Measurements from ENCODE around the gene DRG2.

DRG2 gene

DNA sequence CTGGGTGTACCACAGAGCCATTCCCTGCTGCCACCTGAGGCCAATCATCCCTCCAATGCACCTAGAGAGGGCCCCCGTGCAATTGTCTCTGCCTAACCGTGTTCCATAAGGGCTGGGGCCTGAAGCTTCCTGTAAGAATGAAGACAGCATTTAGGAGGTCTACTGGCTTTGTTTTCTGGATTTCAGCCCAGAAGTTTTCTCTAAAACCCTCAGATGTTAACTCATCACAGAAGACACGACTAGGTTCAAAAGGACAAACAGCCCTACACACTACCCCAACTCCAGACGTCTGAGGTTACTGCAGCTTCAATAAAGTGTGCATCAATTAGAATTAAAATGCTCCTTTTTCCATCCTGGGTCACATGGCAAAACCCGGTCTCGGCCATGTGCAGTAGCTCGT is 10.8 kb upstream of the DRG2 start:
- no peak for DNase-seq

- no peak for DNase-seq
Measured at GRCh38 chr17:18079543-18079942, 8.2 kb upstream of the DRG2 start.

DNA sequence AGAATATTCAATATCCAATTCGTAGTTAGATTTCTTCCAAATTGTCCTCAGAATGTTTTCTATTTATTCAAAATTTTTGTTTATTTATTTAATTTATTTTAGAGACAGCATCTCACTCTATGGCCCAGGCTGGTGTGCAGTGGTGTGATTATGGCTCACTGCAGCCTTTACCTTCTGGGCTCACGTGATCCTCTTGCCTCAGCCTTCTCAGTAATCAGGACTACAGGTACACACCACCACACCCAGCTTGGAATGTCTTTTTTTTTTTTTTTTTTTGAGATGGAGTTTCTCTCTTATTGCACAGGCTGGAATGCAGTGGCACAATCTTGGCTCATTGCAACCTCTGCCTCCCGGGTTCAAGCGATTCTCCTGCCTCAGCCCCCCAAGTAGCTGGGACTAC is 3.5 kb upstream of the DRG2 start:
- no peak for DNase-seq

DNA sequence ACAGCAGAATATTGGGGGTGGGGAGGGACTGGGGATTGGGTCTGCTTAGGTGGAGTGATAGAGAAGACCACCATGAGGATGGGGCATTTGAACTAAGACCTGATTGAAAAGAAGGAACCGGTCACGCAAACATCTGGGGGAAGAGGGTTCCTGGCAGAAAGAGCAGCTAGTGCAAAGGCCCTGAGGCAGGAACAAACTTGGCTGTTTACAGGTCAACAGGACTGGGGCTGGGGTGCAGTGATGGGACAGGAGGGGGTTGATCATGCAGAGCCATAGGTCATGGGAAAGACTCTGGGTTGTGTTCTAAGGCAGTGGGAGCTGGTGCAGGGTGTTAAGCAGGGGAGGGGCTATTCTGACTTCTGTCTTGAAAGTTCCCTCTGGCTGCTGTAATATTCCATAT is 1.9 kb downstream of the DRG2 start:
- no peak for DNase-seq

DNA sequence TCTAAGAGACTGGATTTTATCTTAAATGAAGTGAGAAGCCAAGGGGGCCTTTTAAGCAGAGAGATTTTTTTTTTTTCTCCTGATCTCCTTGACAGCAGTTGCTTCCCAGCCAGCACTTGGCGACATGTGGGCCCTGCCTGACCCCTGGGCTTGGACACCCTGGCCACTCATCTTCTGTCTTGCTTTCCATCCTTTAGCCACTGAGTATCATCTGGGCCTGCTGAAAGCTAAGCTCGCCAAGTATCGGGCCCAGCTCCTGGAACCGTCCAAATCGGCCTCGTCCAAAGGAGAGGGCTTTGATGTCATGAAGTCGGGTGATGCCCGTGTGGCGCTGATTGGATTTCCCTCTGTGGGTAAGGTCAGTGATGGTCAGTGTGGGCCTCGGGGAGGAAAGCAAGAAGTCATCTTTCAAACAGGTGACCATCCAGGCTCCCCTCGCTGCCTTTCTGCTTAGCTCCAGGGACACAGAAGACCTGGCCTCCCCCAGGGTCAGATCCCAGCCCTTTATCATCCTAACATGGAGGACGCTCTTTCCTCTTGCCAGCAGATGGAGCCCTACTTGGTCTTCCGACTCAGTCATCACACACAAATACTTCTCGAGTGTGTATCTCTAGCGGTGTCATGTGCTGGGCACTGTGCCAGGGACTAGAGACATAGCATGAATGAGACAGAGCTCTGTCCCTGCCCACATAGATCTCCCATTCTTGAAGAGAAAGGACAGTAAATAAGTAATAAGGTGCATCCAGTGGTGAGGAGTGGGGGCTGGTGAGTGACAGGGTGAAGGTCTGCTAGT is 6.1 kb downstream of the DRG2 start:
- DNase-seq: no peak

DNA sequence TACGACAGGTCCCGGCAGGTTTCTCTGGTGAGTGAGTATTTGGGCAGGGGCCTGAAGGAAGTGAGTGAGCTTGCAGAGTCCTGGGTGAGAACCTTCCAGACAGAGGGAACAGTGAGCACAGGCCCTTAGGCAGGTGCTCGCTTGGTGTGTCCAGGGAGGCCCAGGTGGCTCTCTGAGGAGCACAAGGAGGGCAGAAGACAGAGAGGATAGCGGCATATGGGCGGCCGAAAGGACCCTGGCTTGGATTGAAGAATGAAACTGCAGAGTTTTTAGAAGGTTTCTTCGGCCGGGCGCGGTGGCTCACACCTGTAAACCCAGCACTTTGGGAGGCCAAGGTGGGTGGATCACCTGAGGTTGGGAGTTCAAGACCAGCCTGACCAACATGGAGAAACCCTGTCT is 6.7 kb downstream of the DRG2 start:
- DNase-seq: no peak

- DNase-seq: no peak
Measured at GRCh38 chr17:18099516-18099915, 11.8 kb downstream of the DRG2 start.

- DNase-seq: no peak
Measured at GRCh38 chr17:18100616-18101015, 12.9 kb downstream of the DRG2 start.

GRCh38 chr17:18101828-18102227 is 14.1 kb downstream of the DRG2 start:
- no peak for DNase-seq

DNA sequence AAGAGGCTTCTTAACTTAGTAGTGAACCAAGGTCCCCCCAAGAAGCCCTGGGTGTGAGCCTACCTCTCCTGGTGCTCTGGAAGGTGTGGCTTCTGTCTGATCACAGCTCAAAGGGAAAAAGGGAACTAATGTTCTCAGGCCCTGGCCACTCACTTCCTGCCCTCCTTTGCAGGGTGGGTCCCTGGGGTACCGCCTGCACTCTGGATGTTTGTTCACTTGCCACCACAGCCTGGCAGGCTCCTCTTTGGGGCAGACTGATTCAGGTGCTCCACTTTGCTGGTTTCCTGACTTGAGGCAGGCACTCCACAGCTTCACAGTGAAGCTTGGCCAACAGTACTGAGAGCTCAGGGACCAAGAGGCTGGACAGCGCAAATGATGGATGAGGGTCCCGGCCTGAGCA is 14.9 kb downstream of the DRG2 start:
- no peak for DNase-seq

DNA sequence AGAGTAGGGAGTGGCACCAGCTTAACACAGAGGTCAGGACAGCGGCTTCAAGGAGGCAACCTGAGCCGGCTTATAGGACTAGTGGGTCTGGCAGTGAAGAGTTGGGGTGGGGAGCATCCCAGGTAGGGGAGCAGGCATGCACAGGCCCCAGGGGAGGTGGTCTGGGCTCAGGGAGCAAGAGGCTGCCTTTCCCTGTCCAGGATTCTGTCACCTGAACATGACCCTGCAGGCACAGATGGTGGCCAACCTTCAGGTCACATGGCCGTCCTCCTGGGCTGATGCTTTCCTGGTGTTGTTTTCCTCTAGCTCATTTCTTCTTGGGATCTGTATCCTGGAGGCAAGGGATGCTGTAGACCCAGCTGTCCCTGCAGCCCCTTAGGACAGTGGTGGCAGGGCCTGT is 17.3 kb downstream of the DRG2 start:
- DNase-seq: no peak

DNA sequence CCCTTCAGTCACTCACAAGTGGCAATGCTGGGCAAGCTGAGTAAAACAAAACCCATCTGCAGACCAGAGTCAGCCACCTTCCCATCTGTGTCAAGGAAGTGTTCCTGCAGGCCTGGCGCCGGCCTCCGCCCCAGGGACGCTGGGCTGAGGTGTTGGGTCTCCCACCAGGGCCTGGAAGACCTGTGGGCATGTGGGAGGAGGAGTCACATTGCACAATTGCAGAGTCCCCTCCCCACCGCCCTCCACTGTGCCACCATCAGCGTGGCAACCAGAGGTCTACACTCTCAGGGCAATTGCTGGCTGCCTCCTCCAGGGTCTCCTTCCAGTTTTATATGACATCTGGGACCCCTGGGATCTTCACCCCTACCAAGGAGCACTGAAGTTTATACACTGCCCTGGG is 17.8 kb downstream of the DRG2 start:
- no peak for DNase-seq

GRCh38 chr17:18106211-18106610 is 18.5 kb downstream of the DRG2 start:
- DNase-seq: no peak

- DNase-seq: no peak
Measured at GRCh38 chr17:18107061-18107790, 19.5 kb downstream of the DRG2 start.

GRCh38 chr17:18107971-18108370 is 20.2 kb downstream of the DRG2 start:
- DNase-seq: peak in 6 of 14 donors; percentile 3 to 38 (median 28)

DNA sequence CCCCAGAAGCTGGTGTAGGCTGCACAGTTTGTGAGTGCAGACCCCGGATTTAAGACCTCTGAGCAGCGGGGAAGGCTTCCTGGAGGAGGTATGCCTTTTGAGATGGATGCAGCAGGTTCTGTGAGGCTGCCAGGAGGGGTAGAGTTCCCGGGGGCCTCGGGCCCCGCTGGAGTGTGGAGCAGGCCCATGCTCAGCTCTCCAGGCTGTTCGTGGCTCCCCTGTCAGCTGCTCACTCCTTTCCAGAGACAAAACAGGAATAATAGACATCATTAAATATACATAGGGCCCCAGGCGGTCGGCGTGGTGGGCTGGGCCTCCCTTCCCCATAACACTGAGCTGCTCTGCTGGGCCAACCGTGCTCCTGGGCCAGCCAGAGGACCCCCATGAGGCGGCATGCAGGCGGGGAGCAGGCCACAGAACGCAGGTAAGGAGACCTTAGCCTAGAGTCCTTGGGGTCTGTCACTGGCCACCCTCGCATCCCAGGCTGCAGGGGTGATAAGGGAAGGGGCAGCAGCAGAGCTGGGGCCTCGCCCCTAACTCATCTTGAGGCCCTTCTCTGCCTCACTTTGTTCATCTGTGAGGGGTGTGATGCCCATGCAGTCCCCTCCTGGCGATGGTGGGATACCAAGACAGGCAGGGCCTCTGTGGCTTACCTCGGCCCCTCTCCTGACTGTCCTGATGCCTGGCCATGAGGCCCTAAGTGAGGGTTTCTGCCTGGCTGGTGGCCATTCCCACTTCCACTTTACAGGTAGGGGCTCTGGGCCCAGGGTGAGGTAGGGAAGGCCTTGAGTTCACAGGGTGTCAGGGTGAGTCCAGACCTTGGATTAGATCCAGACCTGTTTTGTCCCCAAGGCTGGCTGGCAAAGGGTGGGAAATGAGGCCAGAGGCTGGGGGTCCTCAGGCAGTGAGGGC is 20.9 kb downstream of the DRG2 start, which contains the start of gene MYO15A:
Gene MYO15A, plus strand, starts transcription at position 356 of the 912 bp plus-strand sequence. CDS start 10,045 bp downstream, outside the sequence.
- no peak for DNase-seq

- no peak for DNase-seq
Measured at GRCh38 chr17:18109935-18110485, 22.3 kb downstream of the DRG2 start.

DNA sequence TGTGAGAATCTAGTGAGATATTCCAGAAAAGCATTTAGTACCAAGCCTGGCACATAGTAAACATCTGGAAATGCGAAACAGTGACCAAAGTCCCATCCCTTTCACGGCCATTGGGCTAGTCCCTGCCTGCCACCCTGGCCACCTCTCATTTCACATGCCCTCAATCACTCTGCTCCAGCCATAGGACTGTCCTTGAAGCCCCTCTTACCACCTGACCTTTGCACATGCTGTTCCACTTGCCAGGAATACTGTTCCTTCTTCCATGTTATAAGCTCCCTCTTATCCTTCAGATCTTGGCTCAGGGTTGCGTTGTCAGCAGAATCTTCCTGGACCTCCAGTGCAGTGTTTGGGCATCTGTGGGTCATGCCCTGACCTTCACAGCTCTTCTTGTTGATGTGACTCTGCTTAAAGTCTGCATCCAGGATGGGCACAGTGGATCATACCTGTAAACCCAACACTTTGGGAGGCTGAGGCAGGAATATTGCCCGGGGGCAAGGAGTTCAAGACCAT is 22.9 kb downstream of the DRG2 start:
- DNase-seq: no peak

DNA sequence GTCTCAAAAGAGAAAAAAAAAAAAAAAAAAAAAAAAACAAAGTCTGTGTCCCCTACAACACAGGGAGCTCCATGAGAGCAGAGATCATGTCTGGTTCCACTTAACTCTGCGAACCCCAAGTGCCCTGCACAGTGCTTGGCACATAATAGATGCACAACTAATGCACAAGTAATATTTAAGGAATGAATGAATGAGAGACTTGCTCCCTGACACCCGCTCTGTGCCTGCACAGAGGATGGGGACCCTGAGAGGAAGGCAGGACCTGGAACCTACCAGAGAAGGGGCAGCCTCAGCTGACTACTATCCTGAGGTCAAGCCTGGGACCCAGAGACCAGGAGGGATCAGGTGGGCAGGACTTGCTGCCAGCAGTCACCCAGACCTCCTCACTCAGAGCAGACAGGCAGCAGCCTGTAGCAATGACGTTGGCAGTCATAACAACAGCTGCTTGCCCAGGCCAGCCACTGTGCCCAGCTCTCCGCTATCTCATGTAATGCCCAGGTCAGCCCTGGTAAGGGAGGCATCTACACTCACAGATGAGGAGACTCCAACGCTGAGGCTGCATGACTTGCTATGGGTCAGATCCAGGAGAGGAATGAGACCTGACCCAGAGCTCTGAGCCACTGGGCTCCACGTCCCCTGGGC is 23.7 kb downstream of the DRG2 start:
- no peak for DNase-seq

- DNase-seq: no peak
Measured at GRCh38 chr17:18115517-18115916, 27.8 kb downstream of the DRG2 start.

DNA sequence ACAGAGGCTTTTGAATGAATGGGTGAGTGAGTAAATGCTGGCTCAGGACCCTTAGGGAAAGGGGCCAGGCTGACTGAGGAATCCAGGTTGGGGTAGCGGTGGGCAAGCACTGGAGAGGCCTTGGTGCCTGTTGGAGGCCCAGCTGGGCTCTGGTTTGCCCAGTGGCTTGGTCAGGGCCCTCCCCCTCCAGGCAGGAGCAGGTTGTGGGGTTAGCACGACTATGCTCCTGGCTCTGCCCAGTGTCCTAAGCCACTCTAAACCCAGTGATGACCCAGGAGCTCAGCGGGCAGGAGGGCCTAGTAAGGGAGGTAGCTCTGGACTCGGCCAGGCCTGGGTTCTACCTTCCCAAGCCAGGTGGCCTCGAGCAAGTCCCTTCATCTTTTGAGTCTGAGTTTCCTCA is 28.3 kb downstream of the DRG2 start:
- no peak for DNase-seq

DNA sequence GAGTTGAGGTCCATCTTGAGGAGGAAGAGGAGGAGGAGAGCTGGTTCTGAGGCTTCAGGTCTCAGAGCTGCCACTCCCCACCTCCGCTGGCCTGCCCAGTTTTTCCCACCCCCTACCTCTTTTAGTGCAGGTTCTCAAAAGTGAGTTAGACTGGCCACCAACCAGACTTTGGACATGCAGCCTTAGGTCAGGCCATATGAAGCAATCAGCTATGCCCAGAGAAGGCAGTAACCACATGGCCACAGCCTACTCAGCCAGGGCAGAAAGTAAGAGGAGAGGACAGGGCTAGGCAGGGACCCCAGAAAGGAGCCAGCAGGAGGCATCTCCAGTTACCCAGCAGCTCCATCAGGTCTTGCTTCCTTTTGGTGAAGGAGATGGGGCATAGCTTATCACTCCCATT is 29.8 kb downstream of the DRG2 start:
- no peak for DNase-seq

All from C1 segment of cervical spinal cord (tissue), 14 donors.